GM19468 (cell line): Measurements from ENCODE around the gene ZSWIM8.
"Not testable (repeated sequence)": the region's sequence is repeated elsewhere in the genome, so short reads cannot be mapped to it uniquely, and the experiment has no call there.

Experiments
- ATAC-seq: cut with Tn5 transposase; IDR thresholded peaks from one replicate; pipeline ENCODE4 v1.9.1; 2021; ENCODE audit warnings: mild to moderate bottlenecking, moderate library complexity, moderate number of reproducible peaks; ENCODE audit not compliant: unreplicated experiment; ENCODE audit errors: extremely low read depth

The ZSWIM8 gene

DNA sequence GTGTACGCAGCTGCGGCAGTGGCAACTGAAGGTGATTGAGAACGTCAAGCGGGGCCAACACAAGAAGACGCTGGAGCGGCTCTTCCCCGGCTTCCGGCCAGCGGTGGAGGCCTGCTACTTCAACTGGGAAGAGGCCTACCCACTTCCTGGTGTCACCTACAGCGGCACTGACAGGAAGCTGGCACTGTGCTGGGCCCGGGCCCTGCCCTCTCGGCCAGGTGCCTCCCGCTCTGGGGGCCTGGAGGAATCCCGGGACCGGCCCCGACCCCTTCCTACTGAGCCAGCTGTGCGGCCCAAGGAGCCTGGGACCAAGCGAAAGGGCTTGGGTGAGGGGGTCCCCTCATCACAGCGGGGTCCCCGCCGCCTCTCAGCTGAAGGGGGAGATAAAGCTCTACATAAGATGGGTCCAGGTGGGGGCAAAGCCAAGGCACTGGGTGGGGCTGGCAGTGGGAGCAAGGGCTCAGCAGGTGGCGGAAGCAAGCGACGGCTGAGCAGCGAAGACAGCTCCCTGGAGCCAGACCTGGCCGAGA, 6.5 kb downstream of the ZSWIM8 start:
- ATAC-seq, result no peak

DNA sequence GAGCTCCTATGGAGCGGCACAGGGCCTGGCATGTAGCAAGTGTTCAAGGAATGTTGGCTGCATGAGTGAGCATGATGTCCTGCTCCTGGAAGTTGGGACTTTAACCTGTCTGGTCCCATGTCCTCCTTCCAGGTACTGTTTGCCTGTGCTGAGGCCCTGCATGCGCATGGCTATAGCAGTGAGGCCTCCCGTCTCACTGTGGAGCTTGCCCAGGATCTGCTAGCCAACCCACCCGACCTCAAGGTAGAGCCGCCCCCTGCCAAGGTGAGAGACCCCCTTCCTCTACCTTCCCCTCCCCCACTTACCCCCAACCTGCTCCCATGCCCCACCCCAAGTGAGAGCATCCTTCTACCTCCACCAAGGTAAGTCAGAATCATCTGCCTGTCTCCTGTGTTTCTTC, 8.1 kb downstream of the ZSWIM8 start:
- no peak for ATAC-seq

- ATAC-seq, result not testable (repeated sequence)
Observed at GRCh38 chr10:73795491-73795890, 10.1 kb downstream of the ZSWIM8 start.

DNA sequence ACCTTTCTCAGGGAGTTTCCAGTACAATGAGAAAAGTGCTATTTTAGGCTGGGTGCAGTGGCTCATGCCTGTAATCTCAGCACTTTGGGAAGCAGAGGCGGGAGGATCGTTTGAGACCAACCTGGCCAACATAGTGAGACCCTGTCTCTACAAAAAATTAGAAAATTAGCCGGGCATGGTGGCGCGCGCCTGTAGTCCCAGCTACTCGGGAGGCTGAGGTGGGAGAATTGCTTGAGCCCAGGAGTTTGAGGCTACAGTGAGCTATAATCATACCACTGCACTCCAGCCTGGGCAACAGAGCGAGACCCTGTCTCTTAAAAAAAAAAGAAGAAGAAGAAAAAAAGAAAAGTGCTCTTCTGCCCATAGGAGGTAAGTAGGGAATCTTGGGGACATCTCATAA, 10.6 kb downstream of the ZSWIM8 start:
- ATAC-seq, result not testable (repeated sequence)

DNA sequence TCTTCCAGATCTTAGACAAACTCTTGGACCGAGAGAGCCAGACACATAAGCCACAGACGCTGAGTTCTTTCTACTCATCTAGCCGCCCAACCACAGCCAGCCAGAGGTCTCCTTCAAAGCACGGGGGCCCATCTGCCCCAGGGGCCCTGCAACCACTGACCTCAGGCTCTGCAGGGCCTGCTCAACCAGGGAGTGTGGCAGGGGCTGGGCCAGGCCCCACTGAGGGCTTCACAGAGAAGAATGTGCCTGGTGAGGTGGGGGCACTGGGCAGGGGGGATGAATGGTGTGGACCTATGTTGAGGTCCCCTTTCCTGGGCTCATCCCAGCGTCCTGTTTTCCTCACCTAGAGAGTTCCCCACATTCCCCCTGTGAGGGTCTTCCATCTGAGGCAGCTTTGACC, 11.4 kb downstream of the ZSWIM8 start:
- no peak for ATAC-seq

- no peak for ATAC-seq
Observed at GRCh38 chr10:73797324-73798025, 12.1 kb downstream of the ZSWIM8 start.

- no peak for ATAC-seq
Observed at GRCh38 chr10:73798087-73798486, 12.7 kb downstream of the ZSWIM8 start.

DNA sequence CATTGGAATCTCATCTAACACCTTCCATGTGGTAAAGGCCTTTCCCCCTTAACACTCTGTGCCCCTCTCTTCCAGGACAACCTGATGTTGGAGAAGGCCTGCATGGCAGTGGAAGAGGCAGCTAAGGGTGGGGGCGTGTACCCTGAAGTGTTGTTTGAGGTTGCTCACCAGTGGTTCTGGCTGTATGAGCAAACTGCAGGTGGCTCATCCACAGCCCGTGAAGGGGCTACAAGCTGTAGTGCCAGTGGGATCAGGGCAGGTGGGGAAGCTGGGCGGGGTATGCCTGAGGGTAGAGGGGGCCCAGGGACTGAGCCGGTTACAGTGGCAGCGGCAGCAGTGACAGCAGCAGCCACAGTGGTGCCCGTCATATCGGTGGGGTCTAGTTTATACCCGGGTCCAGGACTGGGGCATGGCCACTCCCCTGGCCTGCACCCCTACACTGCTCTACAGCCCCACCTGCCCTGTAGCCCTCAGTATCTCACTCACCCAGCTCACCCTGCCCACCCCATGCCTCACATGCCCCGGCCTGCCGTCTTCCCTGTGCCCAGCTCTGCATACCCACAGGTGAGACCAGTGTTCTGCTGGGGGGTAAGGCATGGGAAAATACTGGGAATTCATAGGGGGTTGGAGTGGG, 13.6 kb downstream of the ZSWIM8 start:
- no peak for ATAC-seq

DNA sequence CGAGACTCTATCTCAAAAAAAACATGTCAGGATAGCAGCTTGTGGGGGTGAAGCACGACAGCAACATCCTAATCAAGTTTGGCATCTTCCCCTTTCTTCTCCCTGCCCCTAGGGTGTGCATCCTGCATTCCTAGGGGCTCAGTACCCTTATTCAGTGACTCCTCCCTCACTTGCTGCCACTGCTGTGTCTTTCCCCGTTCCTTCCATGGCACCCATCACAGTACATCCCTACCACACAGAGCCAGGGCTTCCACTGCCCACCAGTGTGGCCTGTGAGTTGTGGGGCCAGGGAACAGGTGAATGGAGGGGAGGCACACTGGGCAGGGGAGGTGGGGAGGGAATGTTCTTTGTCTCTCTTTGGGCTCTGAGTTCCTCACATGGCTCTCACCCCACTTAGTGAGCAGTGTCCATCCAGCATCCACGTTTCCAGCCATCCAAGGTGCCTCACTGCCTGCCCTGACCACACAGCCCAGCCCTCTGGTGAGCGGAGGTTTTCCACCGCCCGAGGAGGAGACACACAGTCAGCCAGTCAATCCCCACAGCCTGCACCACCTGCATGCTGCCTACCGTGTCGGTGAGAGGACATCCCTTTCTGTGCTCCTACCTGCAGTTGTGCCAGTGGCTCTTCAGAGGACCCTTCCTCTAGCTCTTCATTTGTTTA, 14.6 kb downstream of the ZSWIM8 start:
- ATAC-seq, result no peak

GRCh38 chr10:73800560-73801252, 15.3 kb downstream of the ZSWIM8 start:
- no peak for ATAC-seq

DNA sequence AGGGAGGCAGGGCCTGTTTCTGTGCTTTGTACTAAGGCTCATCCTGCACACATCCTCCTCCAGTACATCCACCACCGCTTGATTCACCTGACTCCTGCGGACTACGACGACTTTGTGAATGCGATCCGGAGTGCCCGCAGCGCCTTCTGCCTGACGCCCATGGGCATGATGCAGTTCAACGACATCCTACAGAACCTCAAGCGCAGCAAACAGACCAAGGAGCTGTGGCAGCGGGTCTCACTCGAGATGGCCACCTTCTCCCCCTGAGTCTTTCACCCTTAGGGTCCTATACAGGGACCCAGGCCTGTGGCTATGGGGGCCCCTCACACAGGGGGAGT, 15.8 kb downstream of the ZSWIM8 start:
- no peak for ATAC-seq

DNA sequence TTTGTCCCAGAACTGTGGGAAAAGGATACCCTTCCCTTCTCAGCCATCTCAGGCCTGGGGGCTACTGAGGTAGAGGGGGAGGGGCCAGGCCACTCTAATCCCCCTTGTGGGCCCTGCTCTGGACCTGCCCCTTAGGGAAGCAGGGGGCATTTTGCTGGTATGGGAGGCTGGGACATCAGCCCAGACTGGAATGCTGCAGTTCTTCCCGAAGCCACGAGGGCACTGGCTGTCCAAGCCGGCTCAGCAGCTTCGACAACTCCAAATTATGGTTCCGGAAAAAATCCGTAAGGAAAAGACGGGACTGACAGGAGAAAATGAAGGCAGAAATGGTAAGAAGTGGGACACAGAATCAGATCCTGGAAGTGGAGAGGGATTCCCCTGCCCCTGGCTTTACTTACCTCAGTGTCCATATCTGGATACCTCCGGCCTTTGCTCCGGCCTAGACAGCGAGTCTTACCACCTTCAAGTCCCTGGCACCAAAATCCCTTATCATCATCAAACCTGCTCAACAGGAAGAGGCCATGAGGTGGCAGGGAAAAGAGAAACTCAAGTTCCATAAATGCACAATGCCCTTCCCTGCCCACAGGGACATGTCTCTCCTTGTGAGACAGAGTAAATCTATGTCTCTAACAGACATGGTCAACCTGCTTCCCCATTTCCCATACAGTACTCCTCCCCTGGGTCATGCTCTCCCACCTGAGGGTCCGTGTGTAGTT, 17.0 kb downstream of the ZSWIM8 start:
- ATAC-seq, result no peak

- no peak for ATAC-seq
Observed at GRCh38 chr10:73803680-73804286, 18.4 kb downstream of the ZSWIM8 start.

- ATAC-seq, result no peak
Observed at GRCh38 chr10:73806176-73806950, 21.0 kb downstream of the ZSWIM8 start.

DNA sequence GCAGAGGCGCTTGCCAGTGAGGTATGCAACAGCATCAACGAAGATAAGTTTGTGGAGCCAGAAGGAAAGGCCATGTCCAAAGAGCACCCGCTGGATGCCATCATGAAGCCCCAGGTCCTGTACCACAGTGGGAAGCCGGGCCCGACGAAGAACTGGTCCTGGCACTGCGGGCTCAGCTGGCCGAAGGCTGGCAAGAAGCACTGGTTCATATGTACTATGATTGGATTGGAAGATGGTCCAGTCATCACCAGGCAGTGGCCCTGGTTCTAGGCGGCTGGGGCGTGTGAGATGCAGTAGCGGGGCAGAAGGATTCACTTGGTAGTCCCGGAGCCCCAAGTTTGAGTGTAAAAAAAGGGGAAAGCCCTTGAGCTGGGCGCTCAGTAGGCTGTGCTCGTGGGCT, 22.1 kb downstream of the ZSWIM8 start:
- ATAC-seq, result no peak

DNA sequence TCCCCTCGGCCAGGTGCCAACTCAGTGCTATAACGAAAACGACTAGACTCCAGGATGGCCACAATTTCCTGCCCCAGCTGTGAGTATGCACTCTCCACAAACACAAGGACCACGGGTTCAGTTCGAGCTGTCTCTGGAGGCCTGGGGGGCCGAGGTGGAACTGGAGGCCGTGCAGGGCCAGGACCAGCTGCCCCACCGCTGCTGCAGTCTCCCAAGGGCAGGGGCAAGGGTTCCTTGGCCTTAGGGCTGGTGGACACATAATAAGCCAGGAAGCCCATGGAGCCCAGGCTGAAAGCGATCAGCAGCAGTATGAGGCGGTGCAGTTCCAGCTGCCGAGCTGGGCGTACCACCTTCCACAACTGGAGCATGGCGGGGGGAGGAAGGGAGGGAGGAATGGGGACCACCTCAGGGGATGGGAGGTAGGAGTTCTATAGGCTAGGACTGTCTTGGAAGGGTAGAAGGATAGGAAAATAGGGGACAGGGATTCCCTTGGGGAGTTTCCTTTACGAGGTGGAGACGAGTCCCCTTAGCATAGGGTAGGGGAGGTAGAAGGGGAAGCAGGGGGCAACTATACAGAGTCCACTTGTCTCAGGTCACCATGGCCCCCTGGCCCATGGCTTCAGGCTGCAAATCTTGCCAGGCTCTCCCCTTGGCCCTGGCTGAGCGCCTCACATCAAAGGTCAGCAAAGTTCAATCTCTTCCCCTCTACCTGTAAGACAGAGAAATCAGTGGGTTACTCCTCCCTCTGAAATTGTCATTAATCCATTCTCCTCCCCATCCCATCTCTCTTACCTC, 22.8 kb downstream of the ZSWIM8 start:
- no peak for ATAC-seq

- no peak for ATAC-seq
Observed at GRCh38 chr10:73809061-73809818, 23.8 kb downstream of the ZSWIM8 start.

GRCh38 chr10:73810358-73810734, 24.9 kb downstream of the ZSWIM8 start:
- ATAC-seq, result no peak
